Anterior cingulate cortex (tissue), 58 donors: ENCODE results near the gene ZSCAN5C.
A peak's percentile ranks its signal among the peaks of the same experiment; 100 is the strongest.

ENCODE experiments used
- DNase-seq, 58 donors: peaks; one replicate each; lab custom pipeline; 2025; lab: John Stamatoyannopoulos, UW

ZSCAN5C gene

DNA sequence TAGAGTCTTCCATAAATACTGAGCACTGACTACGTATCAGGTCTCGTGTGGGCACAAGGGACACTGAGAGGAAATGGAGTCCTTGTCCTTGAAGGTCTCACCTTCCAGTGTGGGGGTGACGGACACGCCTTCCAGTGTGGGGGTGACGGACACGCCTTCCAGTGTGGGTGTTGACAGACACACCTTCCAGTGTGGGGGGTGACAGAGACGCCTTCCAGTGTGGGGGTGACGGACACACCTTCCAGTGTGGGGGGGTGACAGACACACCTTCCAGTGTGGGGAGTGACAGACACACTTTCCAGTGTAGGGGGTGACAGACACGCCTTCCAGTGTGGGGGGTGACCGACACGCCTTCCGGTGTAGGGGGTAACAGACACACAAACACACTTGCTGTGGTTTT lies 56.2 kb downstream of the ZSCAN5C start:
- peak in 1 of 58 donors; percentile 33 for DNase-seq
